ENCODE measurements around the gene CCDC89.

GRCh38 chr11:85652786-85653447, 33.1 kb downstream of the CCDC89 start:
- TF ChIP-seq CTCF (IDR thresholded peaks at IDR 0.05) (no peak), ZFX (IDR thresholded peaks at IDR 0.05; ENCODE audit: borderline replicate concordance) (no peak)
